Skin of body (tissue), 2 donors: ENCODE measurements around the gene RYK. TPM values are rescaled to one million over a fixed set of nuclear protein-coding genes. Genes with fewer than 3 reads are reported as not detected.

Source experiments
- DNase-seq: peaks from one replicate; lab custom pipeline; 2025; lab: John Stamatoyannopoulos, UW
- total RNA-seq: library from RNA; depleted of rRNA; stranded (reverse); fragments of >200 nt; gene quantifications from one replicate; pipeline ENCODE4 v1.2.3, GENCODE V29; 2014

The RYK gene
- total RNA-seq, 1 donor from 2014 or later: 105 TPM

GRCh38 chr3:134153761-134154160 is 96.9 kb downstream of the RYK start:
- DNase-seq: no peak

- no peak for DNase-seq
These were observed 100.2 kb downstream of the RYK start for GRCh38 chr3:134150476-134150875.

- no peak for DNase-seq
These were observed 101.4 kb downstream of the RYK start for GRCh38 chr3:134149286-134149685.

- no peak for DNase-seq
These were observed 102.1 kb downstream of the RYK start for GRCh38 chr3:134148534-134148933.

- DNase-seq: no peak
These were observed 103.2 kb downstream of the RYK start for GRCh38 chr3:134147411-134147810.

GRCh38 chr3:134146666-134147065 is 104.0 kb downstream of the RYK start:
- DNase-seq: no peak

- DNase-seq: no peak
These were observed 105.5 kb downstream of the RYK start for GRCh38 chr3:134145183-134145582.

- DNase-seq: no peak
These were observed 106.0 kb downstream of the RYK start for GRCh38 chr3:134144694-134145093.

GRCh38 chr3:134143828-134144401 is 106.7 kb downstream of the RYK start:
- DNase-seq: no peak

- DNase-seq: no peak
These were observed 114.1 kb downstream of the RYK start for GRCh38 chr3:134136604-134137003.

- DNase-seq: no peak
These were observed 115.8 kb downstream of the RYK start for GRCh38 chr3:134134698-134135415.

- no peak for DNase-seq
These were observed 116.4 kb downstream of the RYK start for GRCh38 chr3:134134240-134134639.

- no peak for DNase-seq
These were observed 117.7 kb downstream of the RYK start for GRCh38 chr3:134132961-134133360.

- DNase-seq: no peak
These were observed 124.5 kb downstream of the RYK start for GRCh38 chr3:134126153-134126552.

- DNase-seq: no peak
These were observed 135.9 kb downstream of the RYK start for GRCh38 chr3:134114726-134115125.

- DNase-seq: peak; percentile 71
These were observed 139.0 kb downstream of the RYK start for GRCh38 chr3:134111616-134112015.

GRCh38 chr3:134110963-134111362 is 139.7 kb downstream of the RYK start:
- no peak for DNase-seq

Other genes with a start within 250 kb of the RYK start
- 3.7 TPM for gene SLCO2A1, start 220.9 kb downstream of the RYK start, total RNA-seq
- gene AMOTL2, start 123.6 kb upstream of the RYK start, total RNA-seq: 46.8 TPM
- 44.5 TPM for gene ANAPC13, start 235.1 kb upstream of the RYK start, total RNA-seq
- 25.6 TPM for gene CEP63, start 235.2 kb upstream of the RYK start, total RNA-seq